HG03342 (cell line): ENCODE data around the gene ITGAV.

Source experiments
- ATAC-seq: cut with Tn5 transposase; IDR thresholded peaks from one replicate; pipeline ENCODE4 v1.9.1; 2021; ENCODE audit warnings: mild to moderate bottlenecking, moderate library complexity; ENCODE audit not compliant: unreplicated experiment

The ITGAV gene

GRCh38 chr2:186664385-186665043 is 74.7 kb downstream of the ITGAV start:
- no peak for ATAC-seq

- ATAC-seq: no peak
These were observed 79.3 kb downstream of the ITGAV start for GRCh38 chr2:186669146-186669545.

DNA sequence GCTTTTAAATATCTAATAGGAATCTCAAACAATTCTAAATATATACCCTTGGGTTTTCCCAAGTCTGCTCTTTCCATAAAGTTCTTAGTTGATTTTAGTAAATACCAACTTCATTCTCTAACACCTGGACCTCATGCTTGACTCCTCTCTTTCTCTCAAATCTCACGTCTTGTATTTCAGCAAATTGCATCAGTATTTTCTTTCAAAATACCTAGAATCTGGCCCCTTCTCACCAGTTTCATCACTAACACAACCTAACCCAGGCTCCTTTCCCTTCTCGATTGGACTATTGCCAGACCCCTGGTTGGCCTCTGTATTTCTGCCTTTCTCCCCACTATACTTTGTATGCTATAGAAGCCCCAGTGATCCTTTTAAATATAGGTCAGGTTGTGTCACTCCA is 81.0 kb downstream of the ITGAV start:
- no peak for ATAC-seq

GRCh38 chr2:186675380-186675779 is 85.5 kb downstream of the ITGAV start:
- ATAC-seq: no peak

- ATAC-seq: no peak
These were observed 93.5 kb downstream of the ITGAV start for GRCh38 chr2:186683341-186683740.

GRCh38 chr2:186687807-186688211 is 98.0 kb downstream of the ITGAV start:
- peak; percentile 49 for ATAC-seq

DNA sequence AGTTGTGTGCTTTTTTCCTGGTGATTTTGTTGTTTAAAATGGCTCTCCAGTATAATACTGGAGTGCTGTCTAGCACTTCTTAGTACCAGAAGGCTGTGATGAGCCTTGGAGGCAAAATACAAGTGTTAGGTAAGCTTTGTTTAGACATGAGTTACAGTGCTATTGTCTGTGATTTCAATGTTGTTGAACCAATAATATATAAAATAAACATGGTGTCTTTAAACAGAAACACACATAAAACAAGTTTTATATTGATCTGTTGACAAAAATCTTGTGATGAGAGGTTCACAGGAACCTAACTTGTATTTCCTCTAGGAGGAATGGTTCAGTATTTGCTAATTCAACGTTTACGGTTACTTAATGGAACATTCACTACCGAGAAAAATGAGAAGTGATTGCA is 99.0 kb downstream of the ITGAV start:
- no peak for ATAC-seq

GRCh38 chr2:186690786-186691185 is 100.9 kb downstream of the ITGAV start:
- ATAC-seq: no peak

DNA sequence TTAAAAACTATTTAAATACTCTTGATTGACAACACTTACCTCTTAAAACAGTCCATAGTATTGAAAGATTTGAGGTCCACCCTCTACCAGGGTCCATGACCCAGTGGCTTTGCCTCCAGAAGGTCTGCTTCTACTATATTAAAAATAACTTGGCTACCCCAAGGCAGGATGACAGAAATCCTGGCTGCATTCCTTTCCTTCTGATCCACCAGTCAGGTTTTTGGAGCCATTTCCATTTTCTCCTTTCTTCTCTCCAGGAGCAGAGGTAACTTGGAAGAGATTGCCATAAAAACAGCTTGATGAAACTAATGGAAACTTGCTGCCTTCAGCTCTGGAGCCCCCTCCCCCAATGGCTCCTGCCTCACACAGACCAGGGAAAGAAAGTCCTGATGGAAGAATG is 101.4 kb downstream of the ITGAV start:
- no peak for ATAC-seq

- ATAC-seq: no peak
These were observed 102.0 kb downstream of the ITGAV start for GRCh38 chr2:186691900-186692299.

GRCh38 chr2:186693446-186693832 is 103.6 kb downstream of the ITGAV start:
- no peak for ATAC-seq

GRCh38 chr2:186695081-186695756 is 105.4 kb downstream of the ITGAV start:
- no peak for ATAC-seq

GRCh38 chr2:186696290-186696689 is 106.4 kb downstream of the ITGAV start:
- no peak for ATAC-seq

DNA sequence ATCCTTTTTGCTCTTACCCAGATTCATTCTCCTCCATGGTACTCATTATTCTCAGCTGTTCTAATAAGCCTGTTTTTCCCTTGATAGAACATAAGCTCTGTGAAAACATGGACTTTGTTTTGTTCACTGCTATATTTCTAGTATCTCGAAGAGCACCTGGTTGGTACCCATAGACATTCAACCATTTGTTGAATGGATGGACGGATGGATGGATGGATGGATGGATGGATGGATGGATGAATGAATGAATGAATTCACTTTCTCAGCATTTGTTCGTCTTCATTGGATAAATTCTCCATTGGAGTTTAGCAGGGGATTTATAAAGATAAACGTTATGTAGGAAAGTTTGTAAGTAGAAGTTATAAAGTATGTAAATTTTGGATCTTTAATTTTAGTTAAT is 106.9 kb downstream of the ITGAV start:
- ATAC-seq: no peak

GRCh38 chr2:186697536-186697935 is 107.7 kb downstream of the ITGAV start:
- no peak for ATAC-seq

DNA sequence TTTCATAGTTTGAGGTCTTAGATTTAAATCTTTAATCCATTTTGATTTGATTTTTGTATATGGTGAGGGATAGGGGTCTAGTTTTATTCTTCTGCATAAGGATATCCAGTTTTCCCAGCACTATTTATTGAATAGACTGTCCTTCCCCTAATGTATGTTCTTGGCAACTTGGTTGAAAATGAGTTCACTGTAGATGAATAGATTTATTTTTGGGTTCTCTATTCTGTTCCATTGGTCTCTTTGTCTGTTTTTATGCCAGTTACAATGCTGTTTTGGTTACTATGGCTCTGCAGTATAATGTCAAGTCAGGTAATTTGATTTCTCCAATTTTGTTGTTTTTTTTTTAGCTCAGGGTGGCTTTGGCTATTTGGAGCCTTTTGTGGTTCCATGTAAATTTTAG is 109.9 kb downstream of the ITGAV start:
- no peak for ATAC-seq

GRCh38 chr2:186702006-186702405 is 112.2 kb downstream of the ITGAV start:
- no peak for ATAC-seq

GRCh38 chr2:186702501-186702900 is 112.6 kb downstream of the ITGAV start:
- no peak for ATAC-seq

DNA sequence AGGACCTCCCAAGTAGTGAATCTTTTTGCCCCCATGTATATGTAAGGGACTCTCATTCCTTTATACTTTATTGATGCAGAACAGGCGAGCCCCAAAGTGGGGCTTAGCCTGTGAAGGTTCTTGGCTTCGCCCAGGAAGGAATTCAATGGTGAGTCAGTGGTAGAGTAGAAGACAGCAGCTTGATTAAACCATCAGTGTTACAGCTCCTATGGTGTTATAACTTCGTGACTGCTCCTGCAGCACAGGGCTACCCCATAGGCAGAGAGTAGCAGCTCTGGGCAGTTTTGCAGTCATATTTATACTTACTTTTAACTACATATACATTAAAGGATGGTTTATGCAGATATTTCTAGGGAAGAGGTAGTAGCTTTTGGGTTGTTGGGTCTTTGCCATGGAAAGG is 115.0 kb downstream of the ITGAV start:
- ATAC-seq: no peak

DNA sequence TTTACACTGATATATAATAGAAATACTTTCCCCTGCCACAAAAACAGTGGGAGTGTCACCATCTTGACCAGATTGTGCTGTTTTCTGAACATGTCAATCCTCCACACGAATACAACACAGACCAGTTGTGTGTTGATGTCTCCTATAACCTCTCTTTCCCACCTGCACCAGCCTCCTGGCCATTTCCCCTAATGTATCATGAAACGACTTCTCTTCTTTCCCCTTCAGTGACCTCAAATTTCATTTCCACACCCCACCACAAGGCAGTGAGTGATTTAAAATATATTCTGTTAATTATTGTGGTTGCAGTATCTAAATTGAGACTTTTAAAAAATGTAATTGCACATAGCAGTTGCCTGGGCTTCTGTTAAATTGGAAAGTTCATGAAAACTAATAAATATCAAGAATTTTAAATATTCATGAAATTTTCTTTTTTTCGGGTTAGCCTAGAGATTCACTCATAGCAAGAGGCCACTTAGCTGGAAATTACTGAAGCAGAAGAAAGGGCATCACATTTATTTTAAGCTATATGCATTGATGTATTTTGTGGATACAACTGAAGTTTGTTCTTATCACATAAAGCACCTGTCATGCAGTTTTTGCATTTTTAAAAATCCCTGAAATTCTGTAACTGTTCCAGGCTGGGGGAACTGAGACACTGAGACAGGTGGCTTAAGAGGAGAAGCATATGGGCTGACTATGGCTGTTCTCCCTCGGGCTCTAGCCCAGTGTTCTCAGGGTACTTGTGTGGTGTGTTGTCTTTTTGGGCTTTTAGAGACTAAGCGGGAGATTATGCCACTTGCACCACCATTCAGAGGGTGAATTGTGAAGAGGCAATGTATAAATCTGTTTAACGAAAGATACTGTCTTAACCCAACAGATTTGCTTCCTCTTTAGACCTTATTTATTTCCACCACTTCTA is 119.9 kb downstream of the ITGAV start:
- ATAC-seq: no peak

GRCh38 chr2:186713691-186714090 is 123.8 kb downstream of the ITGAV start:
- ATAC-seq: no peak

DNA sequence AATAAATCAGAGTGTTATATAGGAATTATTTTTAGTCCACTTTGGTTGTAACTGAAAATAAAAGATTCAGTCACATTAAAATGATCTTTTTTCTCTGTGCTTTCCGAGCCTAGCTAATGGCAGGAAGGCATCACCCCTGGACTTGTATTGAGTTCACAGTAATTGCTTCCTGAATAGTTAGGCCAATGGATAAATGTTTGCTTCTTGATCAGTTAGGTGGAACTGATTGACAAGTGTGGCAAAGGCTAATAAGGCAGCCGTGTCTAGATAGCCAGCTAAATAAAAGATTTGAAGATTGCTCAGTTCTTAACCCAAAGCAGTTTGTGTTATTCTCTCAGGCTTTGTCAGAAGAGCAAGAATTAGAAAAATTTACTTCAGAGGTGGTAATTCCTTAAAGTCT is 124.8 kb downstream of the ITGAV start:
- no peak for ATAC-seq
